Renal cortical epithelial cell (primary cell): ENCODE measurements around the gene CDC42BPB. TPM values are rescaled to one million over a fixed set of nuclear protein-coding genes. Genes with fewer than 3 reads are reported as not detected.
A peak's percentile ranks its signal among the peaks of the same experiment; 100 is the strongest.

Experiments used
- DNase-seq: peaks from one replicate; pipeline ENCODE4 v3.0.0-alpha.2; 2011; ENCODE audit warnings: low read depth
- total RNA-seq: library from RNA; depleted of rRNA; stranded (reverse); fragments of >200 nt; gene quantifications from 2 replicates; pipeline ENCODE4 v1.2.3, GENCODE V29; 2014

Gene CDC42BPB
- total RNA-seq, 1 donor from 2014 or later = 235 TPM

GRCh38 chr14:102993523-102993922, 63.8 kb downstream of the CDC42BPB start:
- DNase-seq = peak; percentile 78

- no peak for DNase-seq
Measured at GRCh38 chr14:102991376-102991775, 66.0 kb downstream of the CDC42BPB start.

DNA sequence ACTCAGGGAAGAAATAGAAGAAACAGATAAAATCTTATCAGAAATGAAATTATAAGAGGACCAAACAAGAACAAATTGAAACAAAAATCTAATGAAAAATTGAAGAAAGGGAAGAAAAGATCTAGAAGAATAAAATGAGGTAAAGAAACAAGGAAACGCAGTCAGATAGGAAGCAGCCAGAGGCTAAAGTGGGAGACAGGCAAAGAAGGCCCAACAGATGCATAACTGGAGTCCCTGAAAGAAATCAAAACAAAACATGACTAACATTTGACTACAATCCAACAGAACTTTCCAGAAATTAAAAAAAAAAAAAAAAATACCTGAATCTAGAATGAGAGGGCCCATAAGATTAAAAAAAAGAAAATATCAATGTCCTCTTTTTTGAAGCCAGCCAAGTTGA, 69.3 kb downstream of the CDC42BPB start:
- no peak for DNase-seq

DNA sequence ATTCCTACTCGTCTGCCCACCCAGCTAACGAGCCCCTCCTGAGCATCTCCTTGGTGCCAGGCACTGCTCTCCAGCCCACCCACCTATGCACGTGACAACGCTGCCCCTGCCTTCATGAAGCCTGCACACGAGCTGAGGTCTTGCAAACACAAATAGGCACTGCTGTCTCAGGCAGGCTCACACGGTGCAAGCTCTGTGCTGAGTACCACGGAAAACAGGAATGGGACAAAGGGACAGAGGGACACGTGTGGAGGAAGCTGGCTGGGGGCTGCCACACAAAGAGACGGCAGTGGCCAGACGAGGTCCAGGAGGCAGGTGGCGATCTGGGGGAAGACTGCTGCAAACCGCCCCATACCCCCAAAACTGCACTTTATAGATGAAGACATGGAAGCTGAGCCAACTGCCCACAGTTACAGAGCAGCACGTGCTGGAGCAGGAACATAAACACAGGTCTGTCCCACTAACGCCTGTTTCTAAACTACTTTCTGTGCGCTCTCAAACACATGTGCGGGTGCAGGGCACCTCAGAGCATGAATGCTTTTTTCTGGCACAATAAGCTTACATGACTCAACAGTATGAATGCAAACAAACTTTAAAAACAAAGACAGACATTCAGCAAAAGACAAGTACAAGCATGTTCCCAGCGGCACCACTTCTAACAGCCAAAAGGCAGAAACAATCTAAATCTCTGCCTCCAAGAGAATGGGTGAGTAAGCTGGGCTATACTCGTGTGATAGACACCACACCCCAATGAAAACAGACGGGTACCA, 70.4 kb downstream of the CDC42BPB start:
- DNase-seq = peak; percentile 38

GRCh38 chr14:102985665-102986064, 71.7 kb downstream of the CDC42BPB start:
- DNase-seq = no peak

- no peak for DNase-seq
Measured at GRCh38 chr14:102984336-102985102, 72.8 kb downstream of the CDC42BPB start.

GRCh38 chr14:102983496-102983895, 73.9 kb downstream of the CDC42BPB start:
- no peak for DNase-seq

DNA sequence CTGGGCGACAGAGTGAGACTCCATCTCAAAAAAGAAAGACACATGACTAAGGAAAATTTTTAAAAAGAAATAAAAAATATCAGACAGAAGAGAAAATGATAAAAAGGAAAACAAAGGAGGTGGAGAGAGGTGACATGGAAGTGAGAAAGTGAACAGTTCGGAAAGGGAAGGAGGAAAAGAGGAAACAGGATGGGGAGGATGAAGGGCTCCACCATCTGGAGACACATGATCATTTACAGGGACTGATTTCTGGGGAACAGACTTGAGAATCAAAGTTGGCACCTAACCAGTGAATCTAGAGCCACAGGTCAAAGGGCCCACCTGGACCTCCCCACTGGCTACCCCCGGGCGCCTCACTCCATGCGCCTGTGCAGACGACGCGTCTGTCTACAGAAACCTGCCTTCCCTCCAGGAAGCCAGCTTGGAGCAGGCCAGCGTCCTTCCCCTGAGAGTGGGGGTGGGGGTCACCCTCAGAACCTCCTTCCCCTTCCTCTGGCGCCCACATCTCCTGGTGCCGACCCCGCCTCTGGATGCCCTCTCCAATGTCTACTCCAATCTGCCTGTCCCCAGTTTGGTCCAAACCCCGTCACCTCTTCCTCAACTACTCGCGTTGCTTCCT, 74.4 kb downstream of the CDC42BPB start:
- no peak for DNase-seq

- DNase-seq = no peak
Measured at GRCh38 chr14:102980409-102980810, 76.9 kb downstream of the CDC42BPB start.

DNA sequence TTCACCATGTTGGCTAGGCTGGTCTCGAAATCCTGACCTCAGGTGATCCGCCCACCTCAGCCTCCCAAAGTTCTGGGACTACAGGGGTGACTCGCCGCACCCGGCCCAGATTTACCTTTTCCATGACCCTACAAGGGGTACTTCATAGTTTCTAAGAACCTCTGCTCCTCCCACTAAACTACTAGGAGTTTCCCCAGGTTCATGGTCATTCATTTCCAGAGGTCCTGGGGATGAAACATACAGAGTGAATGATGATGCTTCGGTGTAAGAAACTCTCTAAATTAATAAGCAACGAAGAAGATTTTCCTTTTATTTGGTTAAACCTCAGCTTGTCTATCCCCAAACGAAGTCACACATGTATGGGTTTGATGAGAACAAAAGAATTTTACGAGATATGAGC, 77.9 kb downstream of the CDC42BPB start:
- DNase-seq = no peak

GRCh38 chr14:102977475-102977874, 79.9 kb downstream of the CDC42BPB start:
- DNase-seq = no peak

DNA sequence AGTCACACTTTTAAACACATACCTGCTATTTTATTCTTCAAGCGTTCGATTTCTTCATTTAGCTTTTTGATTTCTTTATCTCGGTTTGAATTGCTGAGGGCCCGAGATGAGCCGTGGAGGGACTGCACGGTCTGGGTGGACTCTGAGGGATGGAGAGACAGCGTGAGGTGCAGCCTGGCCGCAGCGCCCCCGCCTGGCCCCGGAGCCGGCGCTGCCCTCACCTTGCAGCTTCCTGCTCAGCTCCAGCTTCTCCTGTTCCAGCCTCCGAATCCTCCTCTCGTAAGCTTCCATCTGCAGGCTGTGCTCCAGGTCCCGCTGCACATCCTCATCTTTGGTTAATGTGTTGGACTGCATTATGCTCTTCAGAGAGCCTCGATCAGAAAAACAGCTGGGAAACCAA, 81.7 kb downstream of the CDC42BPB start:
- no peak for DNase-seq

GRCh38 chr14:102973706-102974285, 83.6 kb downstream of the CDC42BPB start:
- DNase-seq = no peak

DNA sequence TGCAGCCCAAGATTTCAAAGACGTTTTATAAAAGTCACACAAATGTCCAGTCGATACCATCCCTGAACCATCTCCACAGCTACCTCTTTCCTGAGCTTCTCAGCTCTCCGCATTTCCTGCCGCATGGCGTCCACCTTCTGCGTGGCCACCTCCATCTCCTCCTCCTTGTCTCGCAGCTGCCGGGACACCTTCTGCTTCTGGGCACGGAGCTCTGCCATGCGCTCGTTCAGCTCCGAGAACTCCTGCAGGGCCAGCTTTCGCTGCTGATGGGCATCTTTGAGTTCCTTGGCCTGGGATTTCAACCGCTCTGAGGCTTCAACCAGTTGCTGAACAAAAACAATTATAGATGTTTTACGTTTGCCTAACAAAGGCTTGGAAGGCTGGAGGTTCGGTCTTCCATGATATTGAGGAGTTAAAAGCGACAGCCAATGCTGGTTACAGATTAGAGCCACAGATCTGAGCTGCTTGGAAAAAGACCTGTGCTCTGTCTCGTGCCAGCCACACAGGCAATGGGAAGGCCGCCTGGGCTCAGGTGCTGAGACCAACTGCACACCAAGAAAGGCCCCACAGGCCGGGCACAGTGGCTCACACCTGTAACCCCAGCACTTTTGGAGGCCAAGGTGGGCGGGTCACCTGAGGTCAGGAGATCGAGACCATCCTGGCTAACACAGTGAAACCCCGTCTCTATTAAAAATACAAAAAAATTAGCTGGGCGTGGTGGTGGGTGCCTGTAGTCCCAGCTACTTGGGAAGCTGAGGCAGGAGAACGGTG, 85.3 kb downstream of the CDC42BPB start:
- DNase-seq = no peak

DNA sequence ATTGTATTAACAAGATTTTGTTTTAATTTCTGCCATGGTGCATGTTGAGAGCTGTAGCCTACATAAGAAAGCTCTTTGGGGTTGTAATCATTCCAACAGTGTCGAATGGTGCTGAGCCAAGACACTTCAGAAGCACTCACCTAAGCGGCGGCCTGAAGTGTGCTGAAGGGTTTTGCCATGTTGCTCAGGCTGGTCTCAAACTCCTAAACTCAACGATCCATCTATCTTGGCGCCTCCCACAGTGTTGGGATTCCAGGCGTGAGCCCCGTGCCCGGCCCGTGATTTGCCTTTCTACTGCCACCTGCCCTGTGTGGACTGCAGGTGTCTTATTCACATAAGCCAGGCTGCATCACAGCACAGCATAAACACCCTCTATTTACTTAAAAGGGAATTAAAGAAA, 86.0 kb downstream of the CDC42BPB start:
- no peak for DNase-seq

DNA sequence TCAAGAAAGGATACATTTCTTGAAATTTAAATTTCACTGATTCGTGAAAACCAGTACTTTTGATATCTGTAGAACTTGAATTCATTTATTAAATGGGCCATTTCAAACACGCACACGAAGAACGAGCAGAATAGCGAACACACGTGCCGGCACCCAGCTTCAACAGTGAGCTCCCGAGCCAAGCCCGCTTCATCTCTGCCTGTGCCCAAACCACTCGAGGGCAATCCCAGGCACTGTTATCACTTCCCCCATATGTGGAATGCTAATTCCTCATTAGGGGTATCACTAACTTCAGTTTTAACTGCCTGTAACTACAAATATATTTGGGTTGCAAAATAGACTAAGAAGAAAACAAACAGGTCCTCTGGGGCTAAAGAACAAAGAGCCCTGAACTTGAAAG, 86.9 kb downstream of the CDC42BPB start:
- DNase-seq = no peak

GRCh38 chr14:102969901-102970300, 87.4 kb downstream of the CDC42BPB start:
- DNase-seq = no peak

GRCh38 chr14:102969060-102969791, 88.1 kb downstream of the CDC42BPB start:
- no peak for DNase-seq

DNA sequence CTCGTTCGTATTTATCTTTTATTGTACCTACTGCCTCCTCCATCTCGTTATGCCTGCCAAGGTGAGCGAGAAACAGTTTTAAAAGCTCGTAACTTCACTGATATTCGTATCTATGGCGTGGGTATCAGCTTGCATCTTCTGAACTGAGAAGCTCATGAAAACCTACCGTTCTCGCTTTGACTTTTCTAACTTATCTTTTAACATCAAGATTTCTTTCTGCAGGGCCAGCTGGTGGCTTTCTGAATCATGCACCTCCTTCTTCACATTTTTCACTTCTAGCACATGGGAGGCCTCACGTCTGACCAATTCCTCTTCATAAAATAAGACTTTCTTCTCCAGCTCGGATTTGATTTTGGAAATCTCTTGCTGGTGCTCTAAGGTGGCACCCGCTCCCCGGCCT, 89.0 kb downstream of the CDC42BPB start:
- DNase-seq = no peak

- no peak for DNase-seq
Measured at GRCh38 chr14:102967506-102967795, 89.9 kb downstream of the CDC42BPB start.
